Astrocyte (in vitro differentiated cells and primary cell): ENCODE results near the gene EVL.

Experiments
- EZH2 ChIP-seq: IDR thresholded peaks from 2 replicates; pipeline ENCODE4 v1.6.1; 2012; ENCODE audit warnings: mild to moderate bottlenecking, low read length, inconsistent platforms; ENCODE audit not compliant: insufficient read depth
- TF ChIP-seq, protein P1 (sequence below): IDR thresholded peaks from 2 replicates; pipeline ENCODE4 v1.5.1; 2011; ENCODE audit warnings: low read depth, mild to moderate bottlenecking, inconsistent platforms, low read length, moderate library complexity; ENCODE audit not compliant: insufficient read depth

DNA sequence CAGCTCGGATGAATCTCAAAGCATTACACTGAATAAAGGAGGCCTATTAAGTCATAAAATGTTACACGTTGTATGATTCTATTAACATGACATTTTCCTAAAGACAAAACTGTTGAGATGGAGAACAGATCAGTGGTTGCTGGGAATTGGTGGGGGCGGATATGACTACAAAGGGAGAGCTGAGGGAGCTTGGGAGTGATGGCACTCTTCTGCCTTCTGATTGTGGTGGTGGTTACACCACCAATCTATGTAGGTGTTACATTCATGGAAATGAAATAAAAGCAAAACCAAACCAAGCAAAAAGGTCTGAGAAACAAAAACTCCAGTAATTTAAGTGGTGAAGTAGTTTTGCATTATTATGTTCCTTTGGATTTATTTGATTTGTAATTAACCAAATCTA lies 16.4 kb upstream of the EVL start:
- TF ChIP-seq, protein P1, sequence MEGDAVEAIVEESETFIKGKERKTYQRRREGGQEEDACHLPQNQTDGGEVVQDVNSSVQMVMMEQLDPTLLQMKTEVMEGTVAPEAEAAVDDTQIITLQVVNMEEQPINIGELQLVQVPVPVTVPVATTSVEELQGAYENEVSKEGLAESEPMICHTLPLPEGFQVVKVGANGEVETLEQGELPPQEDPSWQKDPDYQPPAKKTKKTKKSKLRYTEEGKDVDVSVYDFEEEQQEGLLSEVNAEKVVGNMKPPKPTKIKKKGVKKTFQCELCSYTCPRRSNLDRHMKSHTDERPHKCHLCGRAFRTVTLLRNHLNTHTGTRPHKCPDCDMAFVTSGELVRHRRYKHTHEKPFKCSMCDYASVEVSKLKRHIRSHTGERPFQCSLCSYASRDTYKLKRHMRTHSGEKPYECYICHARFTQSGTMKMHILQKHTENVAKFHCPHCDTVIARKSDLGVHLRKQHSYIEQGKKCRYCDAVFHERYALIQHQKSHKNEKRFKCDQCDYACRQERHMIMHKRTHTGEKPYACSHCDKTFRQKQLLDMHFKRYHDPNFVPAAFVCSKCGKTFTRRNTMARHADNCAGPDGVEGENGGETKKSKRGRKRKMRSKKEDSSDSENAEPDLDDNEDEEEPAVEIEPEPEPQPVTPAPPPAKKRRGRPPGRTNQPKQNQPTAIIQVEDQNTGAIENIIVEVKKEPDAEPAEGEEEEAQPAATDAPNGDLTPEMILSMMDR = no peak
- no peak for TF ChIP-seq EZH2
